Vagina (tissue), 2 donors: ENCODE measurements around the gene GPR26. TPM values are rescaled to one million over a fixed set of nuclear protein-coding genes. Genes with fewer than 3 reads are reported as not detected.

Experiments used
- DNase-seq, 2 donors: peaks; one replicate each; pipeline ENCODE4 v3.0.0-alpha.2; 2017; ENCODE audit errors: extremely low spot score in 2 of 2
- H3K27ac ChIP-seq: fragments of 200-600 bp; sonication (generic); one replicate; pipeline ENCODE4 v1.5.1; 2019
- H3K27me3 ChIP-seq: fragments of 200-600 bp; sonication (generic); one replicate; pipeline ENCODE4 v1.5.1; 2019
- H3K36me3 ChIP-seq, 2 donors: fragments of 200-600 bp; sonication (generic); one replicate each; pipeline ENCODE4 v1.5.1; 2017 to 2019
- H3K4me1 ChIP-seq: fragments of 200-600 bp; sonication (generic); one replicate; pipeline ENCODE4 v1.5.1; 2019
- H3K4me3 ChIP-seq, 2 donors: fragments of 200-600 bp; sonication (generic); 1 replicate in 1 of 2; 2 replicates in 1 of 2; pipeline ENCODE4 v1.5.1; 2016 to 2019
- H3K9me3 ChIP-seq: fragments of 200-600 bp; sonication (generic); one replicate; pipeline ENCODE4 v1.5.1; 2019
- CTCF ChIP-seq, 3 experiments: fragments of 450-650 bp in 2 of 3; fragments of 200-600 bp in 1 of 3; sonication (generic) in 1 of 3; IDR thresholded peaks; one replicate each; pipeline ENCODE4 v1.5.1; 2017 to 2019; ENCODE audit warnings: antibody characterized with exemption in 3 of 3, mild to moderate bottlenecking in 2 of 3, moderate library complexity in 2 of 3
- POLR2A ChIP-seq, 2 donors: fragments of 450-650 bp; IDR thresholded peaks; one replicate each; pipeline ENCODE4 v1.6.1; 2017; ENCODE audit warnings: antibody characterized with exemption in 2 of 2, mild to moderate bottlenecking in 2 of 2, moderate library complexity in 2 of 2
- POLR2AphosphoS5 ChIP-seq, 2 donors: sonication (generic); formaldehyde crosslinking; IDR thresholded peaks; one replicate each; pipeline ENCODE4 v1.9.0; 2017; ENCODE audit warnings: antibody characterized with exemption in 2 of 2, mild to moderate bottlenecking in 2 of 2, low read depth in 1 of 2; ENCODE audit not compliant: insufficient read depth in 1 of 2
- intact Hi-C: fragments of 100-400 bp; cut with DNase I; formaldehyde crosslinking; loops from one replicate; pipeline ENCODE4 v1.15.1; 2023
- total RNA-seq: library from RNA; depleted of rRNA; stranded (reverse); fragments of >200 nt; gene quantifications from one replicate; pipeline ENCODE4 v1.2.3, GENCODE V29; 2016

The GPR26 gene
- total RNA-seq, 1 donor from 2014 or later, result not detected

- H3K4me1 ChIP-seq, result no peaks in the 10 kb centered on the region
- no peaks in the 10 kb centered on the region for H3K36me3 ChIP-seq
- no peaks in the 10 kb centered on the region for H3K9me3 ChIP-seq
- no peak for DNase-seq
- H3K27me3 ChIP-seq, result no peaks in the 10 kb centered on the region
- no peak for TF ChIP-seq CTCF (IDR thresholded peaks at IDR 0.05)
- TF ChIP-seq POLR2AphosphoS5 (IDR thresholded peaks at IDR 0.05; ENCODE audit: insufficient read depth in 1 of 2, low read depth in 1 of 2), result no peak
- TF ChIP-seq POLR2A (IDR thresholded peaks at IDR 0.05), result no peak
- H3K27ac ChIP-seq, result no peak overlapping the region
- intact Hi-C loops, result no loop called here
- no peak overlapping the region for H3K4me3 ChIP-seq
Measured at GRCh38 chr10:123674741-123675140, 8.6 kb downstream of the GPR26 start.

GRCh38 chr10:123675811-123676210, 9.7 kb downstream of the GPR26 start:
- TF ChIP-seq POLR2AphosphoS5 (IDR thresholded peaks at IDR 0.05; ENCODE audit: insufficient read depth in 1 of 2, low read depth in 1 of 2) (no peak), CTCF (IDR thresholded peaks at IDR 0.05) (no peak), POLR2A (IDR thresholded peaks at IDR 0.05) (no peak)
- intact Hi-C loops, result no loop called here
- no peaks in the 10 kb centered on the region for H3K27me3 ChIP-seq
- no peak overlapping the region for H3K27ac ChIP-seq
- no peaks in the 10 kb centered on the region for H3K4me1 ChIP-seq
- no peaks in the 10 kb centered on the region for H3K9me3 ChIP-seq
- no peak overlapping the region for H3K4me3 ChIP-seq
- H3K36me3 ChIP-seq, result no peaks in the 10 kb centered on the region
- DNase-seq, result no peak

DNA sequence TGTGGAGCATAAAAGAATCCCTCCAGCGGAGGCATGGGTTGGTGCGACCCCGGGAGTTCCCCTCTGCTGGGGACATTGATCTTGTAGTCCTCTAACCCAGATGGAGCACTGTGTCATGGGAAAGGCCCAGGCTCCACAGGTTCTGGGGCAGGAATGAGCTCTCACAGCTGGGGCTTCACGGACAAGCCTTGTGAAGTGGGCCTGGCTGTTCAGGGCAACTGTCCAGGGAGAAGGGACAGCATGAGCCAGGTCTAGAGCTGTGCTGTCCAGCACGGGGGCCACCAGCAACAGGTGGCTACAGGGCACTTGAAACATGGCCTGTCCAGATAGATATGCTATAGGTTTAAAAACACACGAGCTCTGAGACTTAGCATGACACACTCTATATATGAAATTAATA, 11.4 kb downstream of the GPR26 start:
- Histone ChIP-seq H3K9me3 (no peaks in the 10 kb centered on the region), H3K36me3 (no peaks in the 10 kb centered on the region), H3K27ac (no peak overlapping the region), H3K27me3 (no peaks in the 10 kb centered on the region), H3K4me3 (no peak overlapping the region), H3K4me1 (no peaks in the 10 kb centered on the region)
- DNase-seq, result no peak
- intact Hi-C loops, result no loop called here
- TF ChIP-seq POLR2A (IDR thresholded peaks at IDR 0.05) (no peak), POLR2AphosphoS5 (IDR thresholded peaks at IDR 0.05; ENCODE audit: insufficient read depth in 1 of 2, low read depth in 1 of 2) (no peak), CTCF (IDR thresholded peaks at IDR 0.05) (no peak)

DNA sequence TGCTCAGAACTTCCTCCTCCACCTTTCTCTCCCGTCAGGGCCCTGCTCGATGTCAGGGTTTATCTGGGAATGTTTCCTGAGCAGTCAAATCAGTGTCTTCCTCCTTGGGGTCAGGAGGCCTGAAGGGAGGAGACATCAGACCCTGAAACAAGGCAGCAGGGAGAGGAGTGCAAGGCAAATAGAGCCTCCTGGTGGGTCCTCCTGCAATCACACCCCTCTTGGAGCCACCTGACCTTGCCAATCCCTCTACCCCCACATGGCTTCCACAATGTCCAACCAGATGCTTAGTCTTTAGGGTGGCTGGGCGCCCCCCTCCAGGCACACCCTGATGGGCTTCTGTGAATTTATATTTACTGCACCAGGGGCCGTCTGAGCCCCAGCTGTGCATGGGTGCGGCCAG, 12.2 kb downstream of the GPR26 start:
- Histone ChIP-seq H3K36me3 (no peaks in the 10 kb centered on the region), H3K4me3 (no peak overlapping the region), H3K4me1 (no peaks in the 10 kb centered on the region), H3K9me3 (no peaks in the 10 kb centered on the region), H3K27me3 (no peaks in the 10 kb centered on the region), H3K27ac (no peak overlapping the region)
- TF ChIP-seq CTCF (IDR thresholded peaks at IDR 0.05), result no peak
- no peak for TF ChIP-seq POLR2AphosphoS5 (IDR thresholded peaks at IDR 0.05; ENCODE audit: insufficient read depth in 1 of 2, low read depth in 1 of 2)
- no peak for TF ChIP-seq POLR2A (IDR thresholded peaks at IDR 0.05)
- DNase-seq, result no peak
- intact Hi-C loops, result no loop called here

DNA sequence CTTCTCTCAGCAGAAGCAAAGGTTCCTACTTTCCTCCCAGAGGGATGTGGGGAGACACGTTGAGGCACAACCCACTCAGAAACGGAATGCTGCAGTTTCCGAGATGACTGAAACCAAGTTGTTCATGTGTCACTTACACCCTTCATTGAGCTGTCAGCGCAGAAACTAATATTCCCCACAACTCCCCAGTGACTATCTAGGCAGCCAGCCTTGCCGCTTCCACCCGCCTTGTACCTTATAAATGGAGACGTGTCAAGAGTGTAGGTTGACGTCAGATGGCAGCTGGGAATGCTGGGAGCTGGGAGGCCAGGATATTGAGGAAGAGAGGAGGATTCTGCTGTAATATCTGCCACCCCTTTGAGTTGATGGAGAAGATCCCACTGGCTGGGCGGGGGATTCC, 15.1 kb downstream of the GPR26 start:
- no peaks in the 10 kb centered on the region for H3K36me3 ChIP-seq
- intact Hi-C loops, result no loop called here
- H3K27me3 ChIP-seq, result no peaks in the 10 kb centered on the region
- H3K27ac ChIP-seq, result no peak overlapping the region
- no peak overlapping the region for H3K4me3 ChIP-seq
- H3K9me3 ChIP-seq, result no peaks in the 10 kb centered on the region
- TF ChIP-seq CTCF (IDR thresholded peaks at IDR 0.05), result no peak
- TF ChIP-seq POLR2AphosphoS5 (IDR thresholded peaks at IDR 0.05; ENCODE audit: insufficient read depth in 1 of 2, low read depth in 1 of 2), result no peak
- no peak for TF ChIP-seq POLR2A (IDR thresholded peaks at IDR 0.05)
- DNase-seq, result no peak
- no peaks in the 10 kb centered on the region for H3K4me1 ChIP-seq
